Astrocyte of the spinal cord (primary cell): Measurements from ENCODE around the gene BRCC3.

Experiments
- DNase-seq: peaks from one replicate; pipeline ENCODE4 v3.0.0; 2011; ENCODE audit warnings: low read depth, low spot score
- H3K4me3 ChIP-seq: 2 replicates; pipeline ENCODE4 v1.5.1; 2011; ENCODE audit warnings: low read depth, mild to moderate bottlenecking, low read length, moderate library complexity
- CTCF ChIP-seq: IDR thresholded peaks from 2 replicates; pipeline ENCODE4 v1.5.1; 2012; ENCODE audit warnings: low read depth, mild to moderate bottlenecking, low read length, inconsistent platforms
- in situ Hi-C: cut with HindIII; loops from 2 replicates; pipeline ENCODE4 v1.10.0; 2017; ENCODE audit warnings: low sequenced_read_pairs

The BRCC3 gene

GRCh38 chrX:155027509-155028066 is 43.7 kb upstream of the BRCC3 start:
- peak; percentile 67 for DNase-seq
- TF ChIP-seq CTCF = no peak
- in situ Hi-C loops = no loop called here
- H3K4me3 ChIP-seq = peak overlapping the region; percentile 75

- no peak for TF ChIP-seq CTCF
- peak overlapping the region; percentile 75 for H3K4me3 ChIP-seq
- in situ Hi-C loops = no loop called here
- DNase-seq = no peak
These were observed 43.2 kb upstream of the BRCC3 start for GRCh38 chrX:155028129-155028528.

GRCh38 chrX:155028877-155029291 is 42.4 kb upstream of the BRCC3 start:
- no peak for TF ChIP-seq CTCF
- no peak overlapping the region for H3K4me3 ChIP-seq
- in situ Hi-C loops = no loop called here
- peak; percentile 25 for DNase-seq

DNA sequence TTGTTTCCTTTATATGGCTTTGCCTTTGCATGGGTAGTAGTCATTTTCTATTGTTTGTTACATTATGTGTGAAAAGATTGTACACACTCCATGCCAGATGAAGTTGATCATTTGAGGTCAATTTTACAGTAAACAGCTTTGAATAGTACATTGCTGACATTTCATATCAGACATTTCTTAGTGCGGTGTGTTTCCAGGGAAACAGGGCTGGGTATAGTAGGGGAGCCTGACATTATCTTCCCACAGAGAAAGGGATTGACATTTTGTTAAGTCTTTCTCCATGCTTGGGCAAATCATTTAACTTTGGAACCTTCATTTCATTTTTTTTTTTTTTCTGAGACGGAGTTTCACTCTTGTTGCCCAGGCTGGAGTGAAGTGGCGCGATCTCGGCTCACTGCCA is 39.7 kb upstream of the BRCC3 start:
- H3K4me3 ChIP-seq = no peak overlapping the region
- TF ChIP-seq CTCF = no peak
- in situ Hi-C loops = no loop called here
- DNase-seq = no peak

DNA sequence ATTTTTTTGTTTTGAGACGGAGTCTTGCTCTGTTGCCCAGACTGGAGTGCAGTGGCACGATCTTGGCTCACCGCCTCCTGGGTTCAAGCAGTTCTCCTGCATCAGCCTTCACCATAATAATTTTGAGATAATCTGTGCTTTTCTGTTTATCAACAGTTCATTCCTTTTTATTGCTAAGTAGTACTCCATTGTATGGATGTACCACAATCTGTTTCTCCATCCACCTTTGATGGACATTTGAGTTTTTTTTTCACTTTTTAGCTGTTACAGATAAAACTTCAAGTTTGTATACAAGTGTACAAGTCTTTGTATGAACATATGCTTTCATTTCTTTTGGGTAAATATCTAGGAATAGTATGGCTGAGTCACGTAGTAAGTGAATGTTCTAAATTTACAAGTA is 35.6 kb upstream of the BRCC3 start:
- DNase-seq = no peak
- TF ChIP-seq CTCF = no peak
- H3K4me3 ChIP-seq = no peak overlapping the region
- in situ Hi-C loops = no loop called here

DNA sequence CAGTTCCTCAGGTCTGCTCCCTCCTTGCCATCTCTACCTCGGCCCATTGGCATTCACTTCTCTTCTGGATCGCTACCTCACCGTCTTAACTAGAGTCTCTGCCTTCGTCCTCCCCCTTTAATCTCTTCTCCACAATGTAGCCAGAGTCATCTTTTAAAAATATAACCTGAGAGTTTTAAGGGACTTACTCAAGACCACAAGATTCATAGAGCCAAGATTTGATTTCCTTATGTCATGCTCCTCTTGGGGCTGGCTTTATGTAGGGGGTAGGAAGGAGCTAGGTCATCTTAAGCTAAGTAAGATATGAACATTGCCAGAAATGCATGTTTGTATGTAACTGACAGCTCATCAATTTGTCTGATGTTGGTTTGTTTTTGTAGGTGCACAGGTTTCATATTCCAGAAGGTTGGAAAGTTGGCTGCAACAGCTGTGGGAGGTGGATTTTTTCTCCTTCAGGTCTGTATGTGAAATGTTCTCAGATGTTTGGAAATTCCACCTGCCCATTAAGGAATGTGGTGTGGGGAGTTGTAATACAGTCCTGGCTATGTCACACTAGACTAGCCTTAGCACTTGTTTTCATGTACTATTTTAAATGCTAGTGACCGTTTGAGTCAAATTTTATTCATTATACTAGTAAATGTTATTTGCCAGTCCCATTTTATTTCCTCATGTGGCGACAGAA is 25.0 kb upstream of the BRCC3 start:
- in situ Hi-C loops = no loop called here
- no peak for DNase-seq
- H3K4me3 ChIP-seq = no peak overlapping the region
- TF ChIP-seq CTCF = no peak
